ENCODE results near the gene FAM47E.

The FAM47E gene

DNA sequence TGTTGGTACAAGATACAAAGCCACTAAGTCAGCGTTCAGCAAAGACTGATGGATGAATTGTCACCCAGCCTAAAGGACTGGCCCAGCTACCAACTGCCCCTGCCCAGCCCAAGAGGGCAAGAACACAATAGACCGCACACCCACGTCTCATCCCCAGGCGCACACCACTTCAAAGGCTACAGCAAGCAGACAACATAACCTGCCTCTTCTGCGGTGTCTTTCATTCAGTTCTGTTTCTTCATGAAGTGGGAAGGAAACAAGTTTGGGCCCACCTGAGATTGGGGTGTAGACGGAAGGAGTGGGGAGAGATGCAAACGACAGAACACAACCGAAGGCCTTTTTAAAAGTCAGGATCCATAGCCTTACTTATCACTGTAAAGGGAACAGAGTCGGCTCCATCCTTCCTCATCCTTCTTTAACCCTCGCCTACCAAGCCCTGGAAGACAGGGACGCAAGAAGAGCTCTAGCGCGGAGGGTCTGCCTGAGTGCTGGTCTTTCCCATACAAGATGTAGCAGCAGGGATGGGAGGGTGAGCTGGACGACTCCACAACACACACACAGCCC lies 38.6 kb upstream of the FAM47E start:
- H3K27me3 Mint-ChIP-seq (ENCODE audit: low read depth), result no peaks in the 10 kb centered on the region
- no peaks in the 10 kb centered on the region for H3K9me3 Mint-ChIP-seq
- H3K4me1 Mint-ChIP-seq, result peaks cover 79% of the 10 kb centered on the region
- peak overlapping the region; percentile 88 to 98 (median 96) for H3K4me3 Mint-ChIP-seq
- TF ChIP-seq, protein P1, sequence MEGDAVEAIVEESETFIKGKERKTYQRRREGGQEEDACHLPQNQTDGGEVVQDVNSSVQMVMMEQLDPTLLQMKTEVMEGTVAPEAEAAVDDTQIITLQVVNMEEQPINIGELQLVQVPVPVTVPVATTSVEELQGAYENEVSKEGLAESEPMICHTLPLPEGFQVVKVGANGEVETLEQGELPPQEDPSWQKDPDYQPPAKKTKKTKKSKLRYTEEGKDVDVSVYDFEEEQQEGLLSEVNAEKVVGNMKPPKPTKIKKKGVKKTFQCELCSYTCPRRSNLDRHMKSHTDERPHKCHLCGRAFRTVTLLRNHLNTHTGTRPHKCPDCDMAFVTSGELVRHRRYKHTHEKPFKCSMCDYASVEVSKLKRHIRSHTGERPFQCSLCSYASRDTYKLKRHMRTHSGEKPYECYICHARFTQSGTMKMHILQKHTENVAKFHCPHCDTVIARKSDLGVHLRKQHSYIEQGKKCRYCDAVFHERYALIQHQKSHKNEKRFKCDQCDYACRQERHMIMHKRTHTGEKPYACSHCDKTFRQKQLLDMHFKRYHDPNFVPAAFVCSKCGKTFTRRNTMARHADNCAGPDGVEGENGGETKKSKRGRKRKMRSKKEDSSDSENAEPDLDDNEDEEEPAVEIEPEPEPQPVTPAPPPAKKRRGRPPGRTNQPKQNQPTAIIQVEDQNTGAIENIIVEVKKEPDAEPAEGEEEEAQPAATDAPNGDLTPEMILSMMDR (IDR thresholded peaks at IDR 0.05; ENCODE audit: unreplicated experiment in 3 of 3), result no peak
- peak overlapping the region; percentile 98 to 99 (median 99) for H3K27ac Mint-ChIP-seq
- peaks cover 7% of the 10 kb centered on the region for H3K36me3 Mint-ChIP-seq (ENCODE audit: low read depth)

- Mint-ChIP-seq H3K4me1 (peaks cover 72% of the 10 kb centered on the region), H3K4me3 (peak within 1 kb of the TSS; percentile 88 to 98 (median 96)), H3K27me3 (ENCODE audit: low read depth) (no peaks in the 10 kb centered on the region), H3K9me3 (no peaks in the 10 kb centered on the region), H3K27ac (peak within 1 kb of the TSS; percentile 98 to 99 (median 99)), H3K36me3 (ENCODE audit: low read depth) (peaks cover 3% of the 10 kb centered on the region)
- TF ChIP-seq, protein P1 (IDR thresholded peaks at IDR 0.05; ENCODE audit: unreplicated experiment in 3 of 3), result no peak
Observed at GRCh38 chr4:76213415-76214176, 37.9 kb upstream of the FAM47E start, which contains the start of gene SCARB2. Gene SCARB2 (minus strand): TSS chr4:76213824. CDS start chr4:76213543, 281 bp downstream.

- Mint-ChIP-seq H3K4me3 (peak overlapping the region; percentile 81 to 87 (median 84)), H3K27ac (peak overlapping the region; percentile 87 to 98 (median 93)), H3K36me3 (ENCODE audit: low read depth) (no peaks in the 10 kb centered on the region), H3K4me1 (peaks cover 68% of the 10 kb centered on the region), H3K27me3 (ENCODE audit: low read depth) (no peaks in the 10 kb centered on the region), H3K9me3 (no peaks in the 10 kb centered on the region)
- TF ChIP-seq, protein P1 (IDR thresholded peaks at IDR 0.05; ENCODE audit: unreplicated experiment in 3 of 3), result no peak
Observed at GRCh38 chr4:76214177-76214675, 37.3 kb upstream of the FAM47E start.

DNA sequence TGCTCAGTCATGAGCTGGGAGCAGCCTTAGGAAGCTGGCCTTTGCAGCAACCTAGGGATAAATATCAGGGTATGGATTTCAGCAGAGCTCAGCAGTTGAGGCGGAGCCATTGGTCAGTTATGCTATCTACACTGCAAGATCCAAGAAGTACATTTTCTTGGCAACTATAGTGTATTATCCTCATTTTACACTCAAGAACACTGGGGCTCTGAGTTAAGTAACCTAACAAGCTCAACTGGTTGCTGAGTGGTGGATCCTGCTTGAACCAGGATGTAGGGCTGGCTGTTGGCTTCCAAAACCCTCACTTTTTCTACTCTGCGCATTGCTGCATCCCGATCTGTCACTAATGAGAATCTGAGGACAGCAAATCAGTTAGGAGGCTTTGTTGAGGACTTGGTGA lies 36.4 kb upstream of the FAM47E start:
- peak overlapping the region; percentile 87 to 98 (median 93) for H3K27ac Mint-ChIP-seq
- no peaks in the 10 kb centered on the region for H3K36me3 Mint-ChIP-seq (ENCODE audit: low read depth)
- H3K4me1 Mint-ChIP-seq, result peaks cover 63% of the 10 kb centered on the region
- no peaks in the 10 kb centered on the region for H3K9me3 Mint-ChIP-seq
- TF ChIP-seq, protein P1 (IDR thresholded peaks at IDR 0.05; ENCODE audit: unreplicated experiment in 3 of 3), result no peak
- H3K27me3 Mint-ChIP-seq (ENCODE audit: low read depth), result no peaks in the 10 kb centered on the region
- H3K4me3 Mint-ChIP-seq, result peak overlapping the region; percentile 20 to 87 (median 84)

GRCh38 chr4:76216524-76216923 lies 35.0 kb upstream of the FAM47E start:
- no peaks in the 10 kb centered on the region for H3K27me3 Mint-ChIP-seq (ENCODE audit: low read depth)
- no peaks in the 10 kb centered on the region for H3K36me3 Mint-ChIP-seq (ENCODE audit: low read depth)
- TF ChIP-seq, protein P1 (IDR thresholded peaks at IDR 0.05; ENCODE audit: unreplicated experiment in 3 of 3), result no peak
- peak overlapping the region; percentile 60 to 78 (median 70) for H3K4me3 Mint-ChIP-seq
- H3K4me1 Mint-ChIP-seq, result peaks cover 48% of the 10 kb centered on the region
- no peaks in the 10 kb centered on the region for H3K9me3 Mint-ChIP-seq
- H3K27ac Mint-ChIP-seq, result peak overlapping the region; percentile 55 to 77 (median 71)
